ENCODE measurements around the gene ZNF611.

DNA sequence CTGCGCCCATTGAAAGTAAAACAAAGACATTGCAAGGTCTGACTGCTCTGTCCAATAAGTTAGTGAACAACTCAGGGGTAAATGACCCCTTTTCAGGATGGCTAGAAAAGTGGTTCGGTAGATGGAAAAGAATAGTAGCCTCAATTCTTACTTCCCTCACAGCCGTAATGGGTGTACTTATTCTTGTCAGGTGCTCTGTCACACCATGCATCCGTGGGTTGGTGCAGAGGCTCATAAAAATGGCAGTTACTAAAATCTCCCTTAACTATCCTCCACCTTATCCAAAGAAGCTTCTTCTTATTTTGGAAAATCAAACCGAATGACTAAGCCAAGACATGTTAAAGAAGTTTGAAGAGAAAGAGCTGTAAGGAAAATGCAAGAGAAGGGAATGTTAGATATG lies 65.3 kb downstream of the ZNF611 start:
- TF ChIP-seq, protein P1, sequence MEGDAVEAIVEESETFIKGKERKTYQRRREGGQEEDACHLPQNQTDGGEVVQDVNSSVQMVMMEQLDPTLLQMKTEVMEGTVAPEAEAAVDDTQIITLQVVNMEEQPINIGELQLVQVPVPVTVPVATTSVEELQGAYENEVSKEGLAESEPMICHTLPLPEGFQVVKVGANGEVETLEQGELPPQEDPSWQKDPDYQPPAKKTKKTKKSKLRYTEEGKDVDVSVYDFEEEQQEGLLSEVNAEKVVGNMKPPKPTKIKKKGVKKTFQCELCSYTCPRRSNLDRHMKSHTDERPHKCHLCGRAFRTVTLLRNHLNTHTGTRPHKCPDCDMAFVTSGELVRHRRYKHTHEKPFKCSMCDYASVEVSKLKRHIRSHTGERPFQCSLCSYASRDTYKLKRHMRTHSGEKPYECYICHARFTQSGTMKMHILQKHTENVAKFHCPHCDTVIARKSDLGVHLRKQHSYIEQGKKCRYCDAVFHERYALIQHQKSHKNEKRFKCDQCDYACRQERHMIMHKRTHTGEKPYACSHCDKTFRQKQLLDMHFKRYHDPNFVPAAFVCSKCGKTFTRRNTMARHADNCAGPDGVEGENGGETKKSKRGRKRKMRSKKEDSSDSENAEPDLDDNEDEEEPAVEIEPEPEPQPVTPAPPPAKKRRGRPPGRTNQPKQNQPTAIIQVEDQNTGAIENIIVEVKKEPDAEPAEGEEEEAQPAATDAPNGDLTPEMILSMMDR (IDR thresholded peaks at IDR 0.05; ENCODE audit: low read length): no peak
- TF ChIP-seq EZH2phosphoT487 (IDR thresholded peaks at IDR 0.05; ENCODE audit: low read length): no peak
- TF ChIP-seq EZH2 (optimal IDR thresholded peaks at IDR 0.05; ENCODE audit: low read depth, low read length): no peak
